Uterus (tissue), 2 donors: ENCODE measurements around the gene HSD17B2.

Source experiments
- CTCF ChIP-seq, 4 experiments: fragments of 200-600 bp in 2 of 4; fragments of 450-650 bp in 2 of 4; sonication (generic) in 2 of 4; IDR thresholded peaks; one replicate each; pipeline ENCODE4 v1.5.1; 2016 to 2019; ENCODE audit warnings: antibody characterized with exemption in 4 of 4, mild to moderate bottlenecking in 2 of 4, moderate library complexity in 1 of 4
- POLR2A ChIP-seq, 2 donors: fragments of 450-650 bp; IDR thresholded peaks; one replicate each; pipeline ENCODE4 v1.6.1; 2016; ENCODE audit warnings: antibody characterized with exemption in 2 of 2, mild to moderate bottlenecking in 1 of 2, moderate library complexity in 1 of 2

GRCh38 chr16:82055117-82055516, 20.1 kb downstream of the HSD17B2 start:
- TF ChIP-seq CTCF (IDR thresholded peaks at IDR 0.05) (no peak), POLR2A (IDR thresholded peaks at IDR 0.05) (no peak)
